Hematopoietic multipotent progenitor cell treated with erythropoietin and hydrocortisone succinate and interleukin-3 and kit ligand, for 6 days (in vitro differentiated cells): ENCODE results near the gene USP36.
A peak's percentile ranks its signal among the peaks of the same experiment; 100 is the strongest.
"Not testable (repeated sequence)": the region's sequence is repeated elsewhere in the genome, so short reads cannot be mapped to it uniquely, and the experiment has no call there.

Experiments used
- DNase-seq: peaks from one replicate; pipeline ENCODE4 v3.0.0-alpha.2; 2015

The USP36 gene

DNA sequence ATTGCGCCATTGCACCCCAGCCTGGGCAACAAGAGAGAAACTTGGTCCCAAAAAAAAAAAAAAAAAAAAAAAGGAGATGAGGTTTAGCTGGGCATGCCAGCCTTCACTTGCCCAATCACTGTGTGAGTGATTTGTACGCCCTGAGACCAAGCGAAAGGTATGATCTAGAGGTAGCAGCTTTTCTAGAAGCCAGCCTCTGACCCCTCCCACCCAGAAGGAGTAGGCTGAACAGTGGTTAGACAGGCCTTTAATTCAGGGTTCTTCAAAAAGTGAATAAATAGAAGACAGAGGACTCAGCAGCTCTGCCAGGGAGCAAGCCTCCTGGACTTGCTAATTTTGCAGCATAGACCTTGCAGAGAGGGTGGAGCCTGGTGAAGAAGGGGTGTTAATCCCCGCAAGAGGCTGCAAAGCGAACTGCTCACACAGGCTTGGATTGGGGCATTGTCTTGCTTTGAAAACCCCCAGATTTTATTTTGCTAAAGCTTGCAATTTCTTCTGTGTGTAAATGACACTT lies 51.4 kb downstream of the USP36 start:
- no peak for DNase-seq

DNA sequence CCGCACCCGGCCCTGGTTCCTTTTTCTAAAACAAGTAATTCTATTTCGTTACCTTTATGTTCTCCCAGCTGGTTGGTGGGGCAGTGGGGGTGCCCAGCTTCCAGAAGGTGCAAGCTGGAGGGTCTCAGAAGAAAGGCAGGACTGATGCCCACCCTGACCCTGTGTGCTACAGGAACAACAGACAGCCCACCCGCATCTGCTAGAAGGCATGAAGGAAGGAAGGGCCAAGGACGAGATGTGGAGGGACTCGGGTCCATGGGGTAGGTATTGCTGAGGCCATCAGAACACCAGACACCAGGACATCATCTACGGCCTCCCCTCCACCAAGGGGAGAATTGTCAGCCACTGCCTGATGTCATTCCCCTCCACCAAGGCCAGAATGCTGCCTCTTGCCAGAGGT lies 52.2 kb downstream of the USP36 start:
- no peak for DNase-seq

DNA sequence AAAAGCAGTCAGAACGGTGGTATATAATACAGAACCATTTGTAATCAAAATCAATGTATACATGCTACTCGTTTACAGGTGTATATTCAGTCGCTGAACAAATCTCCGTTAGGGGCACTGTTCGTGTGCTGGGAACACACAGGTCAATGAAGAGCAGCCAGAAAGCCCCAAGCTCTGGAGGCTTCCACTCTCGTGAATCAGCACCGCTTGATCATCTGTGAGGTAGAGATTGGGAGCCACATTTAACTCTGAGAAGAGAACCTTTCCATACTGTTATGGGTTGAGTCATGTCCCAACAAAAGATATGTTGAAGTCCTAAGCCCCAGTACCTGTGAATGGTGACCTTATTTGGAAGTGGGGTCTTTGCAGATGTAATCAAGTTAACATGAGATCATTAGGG lies 53.2 kb downstream of the USP36 start:
- DNase-seq, result no peak

DNA sequence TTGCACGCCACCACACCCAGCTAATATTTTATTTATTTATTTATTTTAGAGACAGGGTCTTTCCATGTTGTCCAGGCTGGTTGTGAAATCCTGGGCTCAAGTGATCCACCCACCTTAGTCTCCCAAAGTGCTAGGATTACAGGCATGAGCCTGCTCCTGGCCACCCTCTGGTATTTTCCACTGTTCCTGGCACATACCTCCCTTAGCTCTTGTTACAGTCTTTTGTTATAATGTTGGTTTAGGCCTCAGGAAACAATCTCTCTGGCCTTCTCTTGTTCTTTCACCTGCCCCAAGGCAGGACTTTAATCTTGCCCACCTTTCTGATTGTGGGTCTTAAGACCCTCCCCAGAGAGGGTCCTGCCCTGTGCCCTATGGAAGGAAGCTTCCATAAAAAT lies 55.0 kb downstream of the USP36 start:
- no peak for DNase-seq

DNA sequence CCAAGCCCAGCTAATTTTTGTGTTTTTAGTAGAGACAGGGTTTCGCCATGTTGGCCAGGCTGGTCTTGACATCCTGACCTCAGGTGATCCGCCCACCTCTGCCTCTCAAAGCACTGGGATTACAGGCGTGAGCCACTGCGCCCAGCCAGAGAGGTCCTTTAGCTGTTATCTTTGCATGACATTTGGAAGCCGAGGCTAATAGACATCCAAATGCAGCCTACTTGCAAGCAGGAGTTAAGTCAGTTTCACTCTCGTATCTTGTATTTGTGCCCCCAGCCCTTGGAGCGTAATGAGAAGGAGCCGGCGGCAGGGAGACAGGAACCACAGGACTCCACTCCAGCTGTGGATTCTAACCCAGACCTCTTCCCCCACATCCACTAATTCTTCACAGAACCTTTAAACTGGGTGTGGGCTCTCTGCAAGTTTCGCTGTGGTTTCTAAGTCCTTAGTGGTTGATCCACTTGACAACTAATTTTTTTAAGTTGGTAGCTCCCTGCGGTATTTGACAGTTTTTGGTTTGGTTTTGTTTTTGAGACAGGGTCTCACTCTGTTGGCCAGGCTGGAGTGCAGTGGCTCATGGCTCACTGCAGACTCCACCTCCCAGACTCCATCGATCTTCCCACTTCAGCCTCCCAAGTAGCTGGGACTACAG lies 55.5 kb downstream of the USP36 start:
- DNase-seq, result peak; percentile 73

DNA sequence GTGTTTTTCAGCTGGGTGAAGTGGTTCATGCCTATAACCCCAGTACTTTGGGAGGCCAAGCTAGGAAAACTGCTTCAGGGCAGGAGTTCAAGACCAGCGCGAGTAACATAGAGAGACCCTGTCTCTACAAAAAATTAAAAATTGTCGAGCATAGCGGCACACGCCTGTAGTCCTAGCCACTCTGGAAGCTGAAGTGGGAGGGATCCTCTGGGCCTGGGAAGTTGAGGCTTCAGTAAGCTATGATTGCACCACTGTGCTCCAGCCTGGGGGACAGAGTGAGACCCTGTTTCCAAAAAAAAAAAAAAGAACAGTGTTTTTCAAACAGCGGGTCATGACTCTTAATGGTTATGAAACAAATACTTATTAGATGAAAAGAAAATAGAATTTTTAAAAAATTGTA lies 56.3 kb downstream of the USP36 start:
- no peak for DNase-seq

DNA sequence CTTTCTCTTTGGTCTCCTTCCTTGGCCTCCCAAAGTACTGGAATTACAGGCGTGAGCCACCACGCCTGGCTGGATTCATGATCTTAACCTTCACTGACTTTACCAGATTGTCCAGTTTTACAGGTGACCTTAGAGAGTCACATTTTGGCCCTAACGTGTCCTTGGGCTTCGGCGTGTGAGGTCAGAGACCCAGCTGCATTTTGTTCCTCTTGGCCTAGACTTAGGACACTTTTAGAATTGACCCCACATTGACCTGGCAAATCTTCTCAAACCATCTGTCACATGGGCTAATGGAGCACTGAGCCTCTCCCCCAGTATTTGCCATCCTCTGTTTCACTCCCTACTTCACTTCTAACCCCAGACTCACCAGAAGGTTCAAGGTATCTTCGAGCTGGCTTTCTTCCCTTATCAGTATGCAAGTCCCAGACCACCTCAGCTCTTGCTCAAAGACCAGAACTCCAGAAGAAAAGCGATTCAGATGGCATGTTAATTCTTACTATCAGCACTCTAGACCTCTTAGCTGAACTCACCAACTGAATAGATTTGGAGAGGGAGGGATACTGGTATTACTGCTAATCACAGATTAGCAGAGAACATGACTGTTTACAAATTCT lies 56.8 kb downstream of the USP36 start:
- DNase-seq, result peak; percentile 81

DNA sequence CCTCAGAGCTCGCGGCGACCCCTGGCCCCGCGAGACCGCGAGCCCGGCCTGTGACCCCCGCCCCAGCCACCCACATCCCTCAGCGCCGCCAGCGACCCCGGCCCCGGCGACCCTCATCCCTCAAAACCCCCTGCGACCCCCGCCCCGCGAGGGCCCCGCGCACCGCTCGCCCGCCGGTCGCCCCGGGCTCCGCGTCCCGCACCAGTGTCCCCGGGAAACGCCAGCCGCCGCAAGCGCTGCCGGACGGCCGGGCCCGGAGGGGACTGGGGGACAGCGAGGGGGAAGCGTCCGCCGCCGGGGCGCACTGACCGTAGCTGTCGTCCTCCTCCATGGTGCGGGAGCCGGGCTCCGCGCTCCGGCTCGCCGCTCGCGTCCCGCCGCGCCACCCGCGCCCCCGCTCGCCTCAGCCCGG lies 58.7 kb downstream of the USP36 start, which contains the start of gene CYTH1:
Gene CYTH1 (minus strand): TSS at position 381 of the 412 bp plus-strand sequence. CDS start 50 bp downstream, at position 331.
- no peak for DNase-seq

DNA sequence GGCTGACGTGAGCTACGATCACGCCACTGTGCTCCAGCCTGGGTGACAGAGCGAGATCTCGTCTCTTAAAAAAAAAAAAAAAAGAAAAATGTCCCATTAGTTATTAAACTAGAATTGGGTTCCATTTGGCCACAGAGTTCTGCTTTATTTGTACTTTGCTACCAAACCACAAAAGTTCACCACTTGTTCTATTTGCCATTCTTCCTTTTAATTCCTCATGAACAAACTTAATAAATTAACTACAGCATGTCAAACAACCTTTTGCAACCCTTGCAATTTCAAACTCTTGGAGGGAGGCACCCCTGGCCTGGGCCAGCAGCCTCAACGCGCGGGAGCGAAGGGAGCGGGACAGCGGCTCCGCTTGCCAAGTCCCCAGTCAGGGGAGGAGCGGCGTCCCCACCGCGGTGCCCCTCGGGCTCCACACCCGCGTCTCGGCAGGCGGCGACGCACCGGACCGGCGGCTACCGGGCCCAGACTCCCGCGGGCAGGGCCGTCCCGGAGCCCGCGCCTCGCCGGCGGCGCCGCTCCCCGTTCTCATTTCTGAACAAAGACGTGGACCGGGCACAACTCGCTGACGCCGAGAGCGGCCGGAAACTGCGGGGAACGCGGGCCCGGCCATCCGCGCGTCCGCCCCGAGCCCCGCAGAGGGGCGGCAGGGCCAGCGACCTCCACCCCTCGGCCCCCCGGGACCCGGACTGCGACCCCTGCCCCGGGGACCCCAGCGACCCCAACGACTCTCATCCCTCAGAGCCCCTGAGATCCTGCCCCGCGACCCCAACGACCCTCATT lies 59.3 kb downstream of the USP36 start:
- DNase-seq, result peak; percentile 62

DNA sequence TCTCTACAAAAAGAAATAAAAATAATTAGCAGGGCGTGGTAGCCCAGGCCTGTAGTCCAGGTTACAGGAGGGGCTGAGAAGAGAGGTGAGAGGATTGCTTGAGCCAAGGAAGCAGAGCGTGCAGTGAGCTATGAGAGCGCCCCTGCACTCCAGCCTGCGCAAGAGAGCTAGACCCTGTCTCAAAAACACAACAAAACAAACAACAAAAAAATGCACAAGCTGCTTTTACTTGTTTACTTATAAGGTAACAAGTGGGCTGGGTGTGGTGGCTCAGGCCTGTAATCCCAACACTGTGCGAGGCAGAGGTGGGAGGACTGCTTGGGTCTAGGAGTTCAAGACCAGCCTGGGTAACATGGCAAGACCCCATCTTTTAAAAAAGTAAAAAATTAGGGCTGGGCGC lies 60.3 kb downstream of the USP36 start:
- no peak for DNase-seq

DNA sequence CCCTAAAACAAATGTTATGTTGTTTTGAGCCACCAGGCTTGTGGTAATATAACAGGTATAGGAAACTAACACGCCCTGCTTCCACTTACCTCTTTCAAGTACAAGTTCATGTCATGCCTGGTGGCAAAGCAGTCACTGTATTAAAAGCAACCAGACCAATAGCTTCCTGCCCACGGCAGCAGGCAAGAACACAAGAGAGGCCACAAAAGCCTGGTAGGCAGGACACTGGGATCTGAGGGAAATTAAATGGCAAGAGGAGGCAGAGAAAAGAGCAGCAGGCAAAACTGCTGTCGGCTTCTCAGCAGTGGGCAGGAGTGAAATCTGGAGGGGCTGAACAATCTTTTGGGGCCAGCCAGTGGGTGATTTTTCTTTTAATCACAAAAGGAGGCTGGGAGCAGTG lies 60.8 kb downstream of the USP36 start:
- no peak for DNase-seq

DNA sequence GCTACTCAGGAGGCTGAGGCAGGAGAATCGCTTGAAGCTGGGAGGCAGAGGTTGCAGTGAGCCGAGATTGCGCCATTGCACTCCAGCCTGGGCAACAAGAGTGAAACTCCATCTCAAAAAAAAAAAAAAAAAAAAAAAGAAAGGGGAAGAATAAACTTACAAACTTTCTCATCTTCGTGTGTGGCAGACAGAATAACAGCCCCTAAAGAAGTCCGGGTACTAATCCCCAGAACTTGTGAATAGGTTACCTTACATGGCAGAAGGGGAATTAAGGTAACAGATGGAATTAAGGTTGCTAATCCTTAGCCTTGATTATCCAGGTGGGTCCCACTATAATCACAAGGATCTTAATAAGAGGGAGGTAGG lies 61.3 kb downstream of the USP36 start:
- DNase-seq, result not testable (repeated sequence)

DNA sequence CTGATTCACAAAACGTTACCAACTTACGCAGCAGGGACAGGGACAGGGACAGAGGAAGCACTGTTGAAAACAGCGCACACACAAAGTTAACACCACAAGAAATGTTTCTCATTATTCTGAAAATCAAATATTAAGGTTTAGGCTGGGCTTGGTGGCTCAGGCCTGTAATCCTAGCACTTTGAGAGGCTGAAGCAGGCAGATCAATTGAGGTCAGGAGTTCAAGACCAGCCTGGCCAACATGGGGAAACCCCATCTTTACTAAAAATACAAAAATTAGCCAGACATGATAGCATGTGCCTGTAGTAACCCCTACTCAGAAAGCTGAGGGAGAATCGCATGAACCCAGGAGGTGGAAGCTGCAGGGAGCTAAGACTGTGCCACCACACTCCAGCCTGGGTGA lies 62.7 kb downstream of the USP36 start:
- DNase-seq, result no peak

DNA sequence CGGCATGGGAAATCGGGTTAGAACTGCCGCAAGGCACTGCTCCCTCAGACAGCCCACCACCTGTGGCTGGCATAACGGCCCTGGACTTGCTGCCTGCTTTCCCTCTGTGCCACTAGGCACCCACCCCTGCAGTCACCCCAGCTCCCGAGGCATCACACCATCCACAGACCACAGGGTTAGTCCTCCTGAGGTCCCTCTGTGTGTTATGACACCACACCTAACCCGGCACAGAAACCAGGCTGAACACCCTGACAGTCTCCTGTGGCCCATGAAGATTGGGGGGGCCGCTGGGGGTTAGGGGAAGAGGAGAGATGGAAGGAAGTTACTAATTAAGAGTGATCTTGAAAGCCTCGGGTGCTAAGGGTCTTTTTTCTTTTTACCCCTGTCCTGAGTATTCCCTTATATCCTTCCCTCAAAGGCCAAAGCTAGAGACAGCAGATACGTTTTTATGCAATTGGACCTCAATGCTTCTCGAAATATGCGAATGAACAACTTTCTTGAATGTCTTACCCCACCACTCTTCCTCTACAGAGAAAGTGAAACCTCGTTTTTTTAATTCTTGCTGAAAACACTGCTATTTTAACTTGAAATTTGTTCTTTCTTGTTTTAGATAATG lies 65.5 kb downstream of the USP36 start:
- DNase-seq, result peak; percentile 70

DNA sequence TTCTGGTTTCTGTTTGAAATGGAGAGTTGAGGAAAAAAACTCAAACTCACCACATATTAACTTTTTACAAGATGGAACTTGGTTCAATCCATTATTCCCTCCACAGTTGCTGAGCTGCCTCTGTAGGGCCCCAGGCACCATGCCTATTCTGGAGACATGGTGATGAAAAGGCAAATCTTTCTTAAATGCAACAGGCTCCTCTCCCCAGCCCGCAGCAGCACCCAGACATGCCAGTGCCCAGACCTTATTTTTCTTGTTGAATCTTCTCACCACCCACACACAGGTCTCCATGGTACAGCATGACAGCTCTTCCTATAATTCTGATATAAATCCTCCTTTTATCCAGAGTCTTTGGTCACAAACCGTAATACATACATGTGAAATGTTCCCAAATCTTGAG lies 66.2 kb downstream of the USP36 start:
- DNase-seq, result no peak

DNA sequence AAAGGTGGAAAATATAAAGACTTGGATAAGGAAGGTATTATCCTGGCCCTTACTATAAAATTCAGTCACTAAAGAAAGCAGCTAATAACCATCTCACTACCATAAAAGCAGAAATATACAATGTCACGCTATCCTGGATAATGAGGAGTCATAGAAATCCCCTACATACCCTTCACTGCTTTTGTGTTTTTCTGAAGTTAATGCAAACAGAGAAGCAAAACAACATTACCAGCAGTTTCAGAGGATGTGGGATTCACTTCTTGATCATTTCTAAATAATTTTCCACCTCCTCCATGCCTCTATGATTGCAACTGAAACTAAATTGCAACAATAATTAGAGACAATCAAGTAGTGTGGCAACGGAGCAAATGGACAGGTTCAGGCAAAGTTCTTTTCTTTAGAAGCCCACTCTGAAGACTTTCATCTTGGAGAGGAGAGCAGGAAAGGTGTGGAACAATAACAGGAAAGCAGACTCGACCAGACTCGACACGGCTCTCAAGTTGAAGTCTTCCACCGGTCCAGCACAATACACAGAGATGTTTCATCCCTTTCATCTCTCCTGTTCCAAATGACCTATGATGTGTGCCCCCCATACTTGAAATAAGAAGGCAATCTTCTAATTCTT lies 68.7 kb downstream of the USP36 start:
- no peak for DNase-seq

DNA sequence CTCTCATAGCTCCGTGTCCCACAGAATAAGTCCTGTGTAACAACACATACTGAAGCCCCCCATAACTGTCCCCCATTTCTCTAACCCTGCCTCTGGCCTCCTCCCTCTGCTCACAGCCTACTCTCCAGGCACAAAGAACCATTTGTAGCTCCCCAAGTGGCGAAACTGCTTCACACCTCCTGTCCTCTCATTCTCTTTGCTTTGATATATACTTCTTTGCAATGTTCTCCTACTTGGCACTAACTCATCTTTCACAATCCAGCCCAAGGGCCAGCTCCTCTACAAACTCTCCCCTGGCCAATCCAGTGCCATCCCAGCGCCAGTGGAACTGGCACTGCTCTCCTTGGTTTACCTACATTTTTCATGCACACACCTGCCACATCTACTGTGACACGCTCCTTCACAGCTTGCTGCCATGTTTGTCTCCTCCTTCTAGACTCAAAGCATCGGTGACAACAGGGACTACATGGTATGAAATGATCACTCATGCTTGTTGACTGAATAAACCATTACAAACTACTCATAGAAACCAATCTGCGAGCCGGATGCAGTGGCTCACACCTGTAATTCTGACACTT lies 71.3 kb downstream of the USP36 start:
- no peak for DNase-seq

DNA sequence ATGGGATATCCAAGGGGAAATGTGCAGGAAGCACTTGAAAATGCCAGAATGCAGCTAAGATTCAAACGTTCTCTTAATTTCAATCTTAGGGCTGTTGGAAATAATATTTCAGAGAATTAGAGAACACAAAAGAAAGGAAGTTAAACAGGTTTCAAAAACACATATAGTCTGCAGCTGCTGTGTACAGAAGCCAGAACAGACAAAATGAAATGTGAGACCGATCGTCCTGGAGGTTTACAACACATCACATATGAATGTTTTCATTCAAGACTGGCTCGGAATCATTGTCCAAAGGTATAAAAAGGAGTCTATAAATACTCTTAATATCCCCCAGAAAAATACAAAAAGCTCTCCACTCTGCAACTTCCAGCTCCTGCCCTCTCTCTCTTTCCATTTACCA lies 72.8 kb downstream of the USP36 start:
- no peak for DNase-seq

DNA sequence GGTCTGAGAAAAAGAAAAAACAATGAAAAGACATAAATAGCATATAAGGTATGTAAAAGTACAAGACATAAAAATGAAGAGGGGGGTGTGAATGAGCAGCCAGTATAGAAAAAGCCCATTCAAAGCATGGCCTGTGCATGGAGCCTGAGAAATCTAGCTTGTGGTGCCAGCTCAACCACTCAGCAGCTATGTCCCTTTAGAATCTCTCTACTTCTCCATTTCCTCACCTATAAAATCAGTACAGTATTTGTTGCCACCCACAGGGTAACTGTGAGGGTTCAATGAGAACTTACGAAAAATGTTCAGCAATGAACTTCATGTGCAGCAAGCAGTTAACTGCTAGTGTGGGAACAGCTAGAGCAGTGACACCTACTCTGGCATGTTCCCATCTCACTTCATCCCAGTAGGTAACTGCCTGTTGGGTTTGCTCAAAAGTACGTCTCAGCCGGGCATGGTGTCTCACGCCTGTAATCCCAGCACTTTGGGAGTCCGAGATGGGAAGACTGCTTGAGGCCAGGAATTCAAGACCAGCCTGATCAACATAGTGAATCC lies 73.8 kb downstream of the USP36 start:
- DNase-seq, result no peak

DNA sequence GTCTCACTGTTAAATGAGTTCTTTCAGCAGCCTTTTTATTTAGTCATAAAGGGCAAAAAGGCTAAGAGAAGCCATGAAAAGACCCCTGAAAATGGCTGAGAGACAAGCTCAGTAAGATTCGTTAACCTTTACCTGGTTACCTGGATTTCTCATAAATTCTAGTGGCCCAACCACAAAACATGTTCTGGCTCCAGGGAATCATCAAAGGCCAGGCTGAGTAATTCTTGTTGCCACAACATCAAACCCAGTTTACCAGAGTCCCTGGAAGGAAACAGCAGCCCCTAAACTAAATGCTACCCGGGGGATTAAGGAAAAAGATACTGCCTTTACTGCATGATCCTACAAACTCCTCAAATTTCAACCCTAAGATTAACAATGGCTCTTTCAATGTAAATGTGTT lies 74.4 kb downstream of the USP36 start:
- DNase-seq, result no peak

DNA sequence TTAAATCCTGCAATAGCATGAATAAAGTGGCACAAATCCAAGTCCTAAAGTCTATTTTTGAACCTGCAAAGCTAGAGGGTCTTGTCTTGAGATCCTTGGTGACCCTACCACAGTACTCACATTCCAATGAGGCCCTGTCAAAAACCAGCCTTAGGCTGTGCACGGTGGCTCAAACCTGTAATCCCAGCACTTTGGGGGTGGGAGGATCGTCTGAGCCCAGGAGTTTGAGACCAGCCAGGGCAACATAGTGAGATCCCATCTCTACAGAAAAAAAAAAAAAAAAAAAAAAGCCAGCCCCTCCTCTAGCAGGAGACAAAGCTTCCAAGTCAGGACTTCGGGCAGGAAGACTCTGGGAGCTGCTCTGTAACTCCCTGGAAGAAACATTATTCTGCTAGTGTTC lies 74.8 kb downstream of the USP36 start:
- no peak for DNase-seq

DNA sequence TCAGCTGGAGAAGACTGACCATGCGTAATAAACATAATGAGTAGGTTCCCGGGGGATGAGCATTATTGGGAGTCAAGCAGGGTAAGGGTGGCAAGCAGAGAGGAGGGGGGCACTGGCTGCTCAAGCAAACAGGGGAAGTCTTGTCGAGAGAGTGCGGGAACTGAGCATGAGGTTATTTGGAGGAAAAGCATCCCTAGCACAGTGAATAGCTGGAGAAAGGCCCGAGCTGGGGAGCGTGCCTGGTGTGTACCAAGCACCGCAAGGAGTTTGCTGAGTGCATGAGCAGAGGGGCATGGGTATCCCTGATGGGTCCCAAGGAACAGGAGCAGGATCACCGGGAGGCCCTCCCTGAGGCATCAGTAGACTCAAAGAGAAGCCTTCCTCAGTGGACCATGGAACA lies 75.7 kb downstream of the USP36 start:
- DNase-seq, result no peak
